ACC112 (cell line): ENCODE results near the gene TTC12.
"Not testable (repeated sequence)": the region's sequence is repeated elsewhere in the genome, so short reads cannot be mapped to it uniquely, and the experiment has no call there.

Experiments used
- H2AFZ ChIP-seq: fragments of 200-600 bp; sonication (generic); one replicate; pipeline ENCODE4 v1.6.0; 2017; ENCODE audit warnings: antibody characterized with exemption, low read length; ENCODE audit not compliant: unreplicated experiment
- H3K27ac ChIP-seq: fragments of 200-600 bp; sonication (generic); 2 replicates; pipeline ENCODE4 v1.5.1; 2014; ENCODE audit warnings: low read depth, mild to moderate bottlenecking, antibody characterized with exemption, low read length, moderate library complexity
- H3K27me3 ChIP-seq: fragments of 200-600 bp; sonication (generic); 2 replicates; pipeline ENCODE4 v1.6.1; 2014; ENCODE audit warnings: mild to moderate bottlenecking, antibody characterized with exemption, low read length, moderate library complexity, mixed read lengths; ENCODE audit not compliant: insufficient read depth
- H3K36me3 ChIP-seq: fragments of 200-600 bp; sonication (generic); 2 replicates; pipeline ENCODE4 v1.6.1; 2016; ENCODE audit warnings: mild to moderate bottlenecking, antibody characterized with exemption, low read length, moderate library complexity, mixed read lengths; ENCODE audit not compliant: insufficient read depth
- H3K4me1 ChIP-seq: fragments of 200-600 bp; sonication (generic); one replicate; pipeline ENCODE4 v1.6.1; 2016; ENCODE audit warnings: low read length, mixed read lengths; ENCODE audit not compliant: insufficient read depth, unreplicated experiment, control insufficient read depth
- H3K4me3 ChIP-seq: fragments of 200-600 bp; sonication (generic); 2 replicates; pipeline ENCODE4 v1.5.1; 2014; ENCODE audit warnings: mild to moderate bottlenecking, low read depth, low read length
- H3K79me2 ChIP-seq: fragments of 200-600 bp; sonication (generic); one replicate; pipeline ENCODE4 v1.6.0; 2016; ENCODE audit warnings: low read length; ENCODE audit not compliant: control insufficient read depth, unreplicated experiment, insufficient read depth

Gene TTC12

DNA sequence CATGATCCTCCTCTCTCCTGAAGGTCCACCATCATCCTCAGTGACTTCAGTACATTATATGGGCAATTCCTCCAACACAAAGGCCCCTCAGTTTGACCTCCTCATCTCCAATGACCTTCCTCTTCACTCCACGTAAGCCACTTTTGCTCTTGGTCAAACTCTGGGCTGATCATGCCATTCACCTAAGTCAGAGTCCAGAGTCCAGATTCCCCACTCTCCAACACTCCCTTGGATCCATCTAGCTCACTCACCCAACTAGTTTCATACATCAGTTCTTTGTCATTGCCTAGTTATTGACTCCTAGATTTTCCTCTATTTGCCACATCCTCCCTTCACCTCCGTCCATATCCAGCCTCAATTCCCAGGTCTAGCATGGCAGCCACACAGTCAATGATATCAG lies 30.5 kb upstream of the TTC12 start:
- Histone ChIP-seq H3K27ac (no peak overlapping the region), H3K4me1 (no peaks in the 10 kb centered on the region), H2AFZ (no peak overlapping the region), H3K79me2 (no peaks in the 10 kb centered on the region), H3K36me3 (no peaks in the 10 kb centered on the region), H3K27me3 (peaks cover 8% of the 10 kb centered on the region; the same call in 1 of the 2 replicates), H3K4me3 (no peak overlapping the region)

DNA sequence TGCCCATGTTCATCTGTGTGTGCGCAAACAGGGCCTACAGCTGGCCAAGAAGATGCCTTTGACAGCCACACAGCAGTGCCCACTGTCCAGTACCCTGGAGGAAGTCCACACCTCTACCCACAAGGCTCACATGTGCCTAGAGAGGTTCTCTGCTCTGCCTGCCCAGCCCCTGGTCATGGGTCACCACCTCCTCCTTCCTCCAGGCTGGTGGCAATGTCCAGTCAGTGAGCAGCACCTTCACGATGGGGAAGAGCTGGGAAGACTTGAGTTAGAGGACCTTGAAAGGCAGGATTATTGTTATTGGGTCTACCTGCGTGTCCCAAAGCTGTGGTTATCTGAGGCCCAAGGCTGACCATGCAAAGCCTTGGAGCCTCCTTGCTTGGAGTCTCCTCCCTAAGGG lies 28.4 kb upstream of the TTC12 start:
- Histone ChIP-seq H3K79me2 (no peaks in the 10 kb centered on the region), H3K27me3 (peaks cover 8% of the 10 kb centered on the region; the same call in 1 of the 2 replicates), H2AFZ (no peak overlapping the region), H3K27ac (no peak overlapping the region), H3K4me1 (no peaks in the 10 kb centered on the region), H3K36me3 (no peaks in the 10 kb centered on the region), H3K4me3 (no peak overlapping the region)

DNA sequence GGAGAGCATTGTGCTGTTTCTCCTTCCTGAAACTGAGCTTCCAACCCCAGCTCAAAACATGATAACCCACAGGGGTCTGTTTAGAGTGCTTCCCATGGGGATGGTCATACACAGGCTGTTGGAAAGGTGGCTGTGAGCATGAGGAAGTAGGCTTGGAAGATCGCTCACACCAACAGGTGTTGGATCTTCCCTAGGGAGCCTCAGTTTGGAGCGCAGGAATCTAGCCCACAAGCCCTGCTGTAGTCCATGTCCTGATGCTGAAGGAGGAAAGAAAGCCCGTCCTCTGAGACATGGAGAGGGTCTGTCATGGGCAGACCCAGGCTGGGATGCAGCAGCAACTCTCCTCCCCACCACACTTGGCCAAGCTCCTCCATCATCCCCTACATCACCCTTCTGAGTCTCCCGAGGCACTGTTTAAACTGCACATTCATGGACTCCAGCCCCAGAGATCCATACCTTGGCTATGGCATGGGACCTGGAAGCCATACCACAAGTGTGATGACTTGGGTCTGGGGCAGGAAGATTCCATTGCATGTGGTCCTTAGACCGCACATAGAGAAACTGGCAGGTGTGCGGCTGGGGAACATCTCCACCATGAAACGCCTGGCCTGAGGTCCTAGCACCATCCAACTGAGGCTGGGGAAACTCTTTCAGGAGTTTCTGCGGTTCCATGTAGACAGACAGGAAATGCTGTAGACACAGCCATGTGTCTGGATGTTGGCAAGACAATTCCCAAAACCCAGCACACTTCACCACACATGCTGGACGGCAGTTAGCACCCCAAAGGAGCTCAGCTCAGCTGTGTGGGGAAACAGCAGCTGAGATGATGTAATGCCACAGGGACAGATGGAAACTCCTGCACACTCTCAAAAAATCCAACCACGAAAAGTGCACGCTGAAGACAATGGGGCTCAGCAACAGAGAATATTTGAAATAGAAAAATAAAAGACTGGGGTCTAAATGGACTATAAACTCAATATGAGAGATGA lies 27.6 kb upstream of the TTC12 start:
- no peaks in the 10 kb centered on the region for H3K36me3 ChIP-seq

DNA sequence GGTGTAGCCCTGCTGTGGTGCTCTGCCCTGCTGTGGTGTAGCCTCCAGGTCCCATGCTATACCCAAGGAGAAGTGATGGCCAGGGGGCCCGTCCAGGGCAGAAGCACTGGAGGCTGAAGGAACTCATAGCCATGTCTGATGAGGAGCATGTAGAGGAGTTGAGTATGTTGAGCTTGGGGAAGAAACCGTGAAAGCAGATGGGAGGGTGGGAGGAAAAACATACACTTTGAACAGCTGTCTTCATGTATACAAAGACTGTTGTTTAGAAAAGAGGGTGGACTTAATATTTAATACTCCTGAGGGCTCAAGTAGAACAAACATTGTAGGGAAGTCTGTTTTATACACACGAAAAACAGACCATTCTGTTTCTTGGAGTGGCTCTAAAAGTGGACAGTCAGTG lies 26.6 kb upstream of the TTC12 start:
- H3K79me2 ChIP-seq = no peaks in the 10 kb centered on the region
- no peaks in the 10 kb centered on the region for H3K36me3 ChIP-seq
- H3K27ac ChIP-seq = no peak overlapping the region
- H3K27me3 ChIP-seq = peaks cover 12% of the 10 kb centered on the region
- H2AFZ ChIP-seq = no peak overlapping the region
- no peak overlapping the region for H3K4me3 ChIP-seq
- no peaks in the 10 kb centered on the region for H3K4me1 ChIP-seq

More for the DNA sequence above, 27.6 kb upstream of the TTC12 start:
- no peaks in the 10 kb centered on the region for H3K79me2 ChIP-seq
- H2AFZ ChIP-seq = no peak overlapping the region
- H3K4me3 ChIP-seq = no peak overlapping the region
- no peaks in the 10 kb centered on the region for H3K4me1 ChIP-seq
- H3K27ac ChIP-seq = no peak overlapping the region
- H3K27me3 ChIP-seq = peaks cover 8% of the 10 kb centered on the region; the same call in 1 of the 2 replicates

DNA sequence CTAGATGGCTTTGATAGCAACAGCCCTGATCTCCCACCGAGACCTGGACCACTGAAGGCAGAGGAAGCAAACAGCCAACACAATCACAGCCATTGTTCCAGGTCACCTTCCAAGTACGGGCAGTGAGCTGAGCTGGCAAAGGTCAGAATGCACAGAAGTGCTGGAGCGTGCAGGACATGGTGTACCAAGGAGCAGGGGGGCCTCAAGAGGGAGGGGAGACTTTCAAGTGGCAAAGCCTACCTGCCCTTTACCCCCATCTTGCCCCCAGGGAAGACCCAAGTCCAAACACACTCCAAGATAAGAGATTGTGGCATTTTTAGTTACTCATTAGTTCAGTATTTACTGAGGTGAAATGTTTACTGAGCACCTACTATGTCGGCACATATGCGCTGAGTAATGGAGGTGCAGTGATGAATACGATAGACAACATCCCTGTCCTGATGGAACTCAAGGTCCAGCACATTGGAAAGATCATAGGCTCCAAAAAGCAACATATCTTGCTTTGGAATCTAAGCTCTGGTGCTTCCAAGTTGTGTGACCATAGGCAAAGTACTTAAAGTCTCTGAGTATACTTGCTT lies 26.0 kb upstream of the TTC12 start:
- H3K27me3 ChIP-seq = peaks cover 18% of the 10 kb centered on the region
- no peak overlapping the region for H3K4me3 ChIP-seq
- no peak overlapping the region for H3K27ac ChIP-seq
- no peaks in the 10 kb centered on the region for H3K36me3 ChIP-seq
- H3K4me1 ChIP-seq = no peaks in the 10 kb centered on the region
- H3K79me2 ChIP-seq = no peaks in the 10 kb centered on the region
- H2AFZ ChIP-seq = no peak overlapping the region

DNA sequence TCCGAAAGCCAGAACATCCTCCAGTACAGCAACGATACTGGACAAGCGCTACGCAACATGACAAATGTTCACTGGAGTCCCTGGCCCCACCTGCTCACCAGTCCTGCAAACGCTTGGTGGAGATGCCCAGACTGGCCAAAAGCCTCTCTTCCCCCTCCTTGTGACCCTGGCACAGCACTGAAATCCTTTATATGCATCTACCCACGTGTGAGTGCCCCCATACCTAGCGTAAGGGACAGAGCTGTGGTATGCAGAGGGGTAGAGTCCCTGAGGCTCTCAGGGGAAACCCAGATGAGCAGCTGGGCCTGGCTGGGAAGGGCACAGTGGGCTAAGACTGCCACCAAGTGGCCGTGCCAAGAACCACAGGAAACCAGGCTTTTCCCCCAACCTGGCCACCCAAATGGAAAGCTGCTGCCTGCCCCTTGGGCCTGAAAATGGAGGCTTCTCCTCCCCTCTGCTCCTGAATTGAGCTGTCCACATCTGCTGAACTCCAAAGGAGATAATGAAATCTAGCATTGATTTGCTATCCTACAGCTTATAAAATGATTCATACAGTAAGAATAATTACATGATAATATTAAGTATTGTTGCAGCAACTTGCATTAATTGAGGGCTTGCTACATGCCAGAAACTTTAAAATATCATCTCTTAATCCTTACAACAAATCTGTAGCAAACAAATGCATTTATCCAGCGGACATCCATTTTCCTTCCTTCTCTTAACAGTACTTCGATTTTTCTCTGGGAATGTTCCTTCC lies 24.8 kb upstream of the TTC12 start:
- Histone ChIP-seq H3K36me3 (no peaks in the 10 kb centered on the region), H3K27me3 (peaks cover 29% of the 10 kb centered on the region), H3K79me2 (no peaks in the 10 kb centered on the region), H3K4me3 (no peak overlapping the region), H2AFZ (no peak overlapping the region), H3K4me1 (no peaks in the 10 kb centered on the region), H3K27ac (no peak overlapping the region)

DNA sequence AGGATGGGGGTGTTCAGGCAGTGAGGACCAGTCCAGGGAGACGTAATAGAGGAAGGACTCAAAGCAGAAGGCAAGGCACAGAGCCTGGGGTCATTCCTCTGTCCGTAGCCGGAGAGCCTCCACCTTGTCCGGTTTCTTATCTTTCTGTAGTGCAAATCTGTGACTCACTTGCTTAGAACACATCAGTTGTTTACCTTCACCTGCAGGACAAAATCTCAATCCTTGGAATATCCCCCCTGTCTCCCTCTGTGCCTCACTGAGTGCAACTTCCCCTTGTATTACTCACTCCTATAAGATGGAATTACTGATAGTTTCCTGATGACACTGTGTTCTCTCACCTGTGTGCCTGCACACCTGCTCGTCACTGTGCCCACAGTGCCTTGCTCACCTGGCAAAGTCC lies 20.4 kb upstream of the TTC12 start:
- H3K79me2 ChIP-seq = no peaks in the 10 kb centered on the region
- H3K36me3 ChIP-seq = no peaks in the 10 kb centered on the region
- no peak overlapping the region for H3K27ac ChIP-seq
- H2AFZ ChIP-seq = no peak overlapping the region
- H3K4me3 ChIP-seq = no peak overlapping the region
- no peaks in the 10 kb centered on the region for H3K4me1 ChIP-seq
- H3K27me3 ChIP-seq = peaks cover 39% of the 10 kb centered on the region

DNA sequence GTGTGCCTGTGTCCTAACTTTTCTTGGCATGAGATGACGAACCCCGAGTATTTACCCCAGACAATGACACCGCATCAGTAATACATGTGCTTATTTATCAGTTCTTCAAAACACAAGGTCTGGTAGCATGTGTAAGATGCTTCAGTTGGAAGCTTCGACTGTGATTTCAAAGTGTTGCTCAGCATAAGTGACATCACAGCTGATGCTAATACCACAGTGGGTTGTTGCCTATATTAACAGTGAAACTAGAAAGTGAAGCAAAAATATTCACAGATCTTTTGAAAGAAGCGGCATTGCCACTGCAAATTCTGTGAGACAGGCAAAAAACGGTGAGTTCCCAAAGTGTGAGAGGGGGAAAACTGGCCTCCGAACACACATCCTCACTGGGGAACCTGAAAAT lies 18.4 kb upstream of the TTC12 start:
- Histone ChIP-seq H3K27ac (no peak overlapping the region), H3K4me3 (no peak overlapping the region), H3K27me3 (peaks cover 55% of the 10 kb centered on the region), H3K79me2 (no peaks in the 10 kb centered on the region), H3K4me1 (no peaks in the 10 kb centered on the region), H3K36me3 (no peaks in the 10 kb centered on the region), H2AFZ (no peak overlapping the region)

DNA sequence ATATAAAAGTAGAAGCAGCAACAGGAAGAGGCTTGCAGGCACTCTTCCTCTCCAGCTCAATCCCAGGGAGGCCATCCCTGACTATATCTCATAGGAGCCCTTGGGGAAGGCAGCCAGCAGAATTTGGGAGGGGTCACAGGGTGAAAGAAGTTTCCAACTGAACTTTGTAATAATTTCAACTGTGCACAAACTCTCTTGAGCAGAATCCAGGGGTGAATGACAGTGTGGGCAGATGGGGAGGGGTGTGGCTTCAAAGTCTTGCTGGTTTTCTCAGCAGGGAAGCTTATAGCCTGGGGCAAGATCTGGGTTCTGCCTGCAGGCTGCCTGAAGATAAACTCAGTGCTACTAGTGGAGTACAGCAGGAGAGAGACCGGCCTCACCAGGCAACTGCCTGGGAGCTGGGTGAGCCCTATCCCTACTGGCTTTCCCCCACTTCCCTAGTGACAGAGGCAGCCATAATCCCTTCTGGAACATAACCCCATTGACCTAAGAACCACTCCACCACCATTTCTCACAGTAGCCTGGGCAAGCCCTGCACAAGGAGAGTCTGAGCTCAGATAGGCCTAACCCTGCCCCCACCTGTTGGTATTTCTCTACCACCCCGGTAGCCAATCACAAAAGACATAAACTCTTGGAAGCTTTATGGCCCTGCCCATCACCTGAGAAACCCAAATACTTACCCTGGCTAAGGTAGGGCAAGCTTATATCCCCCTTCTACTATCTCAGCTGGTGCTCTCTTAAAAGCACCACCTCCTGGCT lies 17.8 kb upstream of the TTC12 start:
- H2AFZ ChIP-seq = no peak overlapping the region
- peaks cover 55% of the 10 kb centered on the region for H3K27me3 ChIP-seq

DNA sequence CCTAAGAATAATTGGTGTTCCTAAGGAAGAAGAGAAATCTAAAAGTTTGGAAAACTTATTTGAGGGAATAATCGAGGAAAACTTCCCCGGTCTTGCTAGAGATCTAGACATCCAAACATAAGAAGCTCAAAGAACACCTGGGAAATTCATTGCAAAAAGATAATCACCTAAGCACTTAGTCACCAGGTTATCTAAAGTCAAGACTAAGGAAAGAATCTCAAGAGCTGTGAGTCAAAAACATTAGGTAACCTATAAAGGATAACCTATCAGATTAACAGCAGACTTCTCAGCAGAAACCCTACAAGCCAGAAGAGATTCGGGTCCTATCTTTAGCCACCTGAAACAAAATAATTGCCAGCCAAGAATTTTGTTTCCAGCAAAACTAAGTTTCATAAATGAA lies 15.9 kb upstream of the TTC12 start:
- not testable (repeated sequence) for H2AFZ ChIP-seq, H3K27ac ChIP-seq

More for the DNA sequence above, 17.8 kb upstream of the TTC12 start:
- H3K27ac ChIP-seq = no peak overlapping the region
- H3K36me3 ChIP-seq = no peaks in the 10 kb centered on the region
- no peaks in the 10 kb centered on the region for H3K4me1 ChIP-seq
- no peak overlapping the region for H3K4me3 ChIP-seq
- no peaks in the 10 kb centered on the region for H3K79me2 ChIP-seq

More for the DNA sequence above, 15.9 kb upstream of the TTC12 start:
- not testable (repeated sequence) for H3K4me3 ChIP-seq, H3K4me1 ChIP-seq, H3K79me2 ChIP-seq, H3K36me3 ChIP-seq
- H3K27me3 ChIP-seq = peaks cover 43% of the 10 kb centered on the region
